COLO829 (cell line): ENCODE measurements around the gene ADSS2.
"Not testable (repeated sequence)": the region's sequence is repeated elsewhere in the genome, so short reads cannot be mapped to it uniquely, and the experiment has no call there.

Experiments
- DNase-seq: peaks from one replicate; pipeline ENCODE4 v3.0.0; 2012; ENCODE audit warnings: low spot score

ADSS2 gene

GRCh38 chr1:244451539-244451950, at the start of gene ADSS2:
Gene ADSS2, minus strand, starts transcription at chr1:244451909. Its CDS starts 92 bp downstream, at chr1:244451817.
- no peak for DNase-seq

GRCh38 chr1:244500515-244500914, 48.8 kb upstream of the ADSS2 start:
- DNase-seq: not testable (repeated sequence)

DNA sequence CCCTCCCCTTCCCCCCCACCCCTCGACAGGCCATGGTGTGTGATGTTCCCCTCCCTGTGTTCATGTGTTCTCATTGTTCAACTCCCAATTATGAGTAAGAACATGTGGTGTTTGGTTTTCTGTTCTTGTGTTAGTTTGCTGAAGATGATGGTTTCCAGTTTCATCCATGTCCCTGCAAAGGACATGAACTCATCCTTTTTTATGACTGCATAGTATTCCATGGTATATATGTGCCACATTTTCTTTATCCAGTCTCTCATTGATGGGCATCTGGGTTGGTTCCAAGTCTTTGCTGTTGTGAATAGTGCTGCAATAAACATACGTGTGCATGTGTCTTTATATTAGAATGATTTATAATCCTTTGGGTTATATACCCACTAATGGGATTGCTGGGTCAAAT, 47.8 kb upstream of the ADSS2 start:
- DNase-seq: not testable (repeated sequence)

DNA sequence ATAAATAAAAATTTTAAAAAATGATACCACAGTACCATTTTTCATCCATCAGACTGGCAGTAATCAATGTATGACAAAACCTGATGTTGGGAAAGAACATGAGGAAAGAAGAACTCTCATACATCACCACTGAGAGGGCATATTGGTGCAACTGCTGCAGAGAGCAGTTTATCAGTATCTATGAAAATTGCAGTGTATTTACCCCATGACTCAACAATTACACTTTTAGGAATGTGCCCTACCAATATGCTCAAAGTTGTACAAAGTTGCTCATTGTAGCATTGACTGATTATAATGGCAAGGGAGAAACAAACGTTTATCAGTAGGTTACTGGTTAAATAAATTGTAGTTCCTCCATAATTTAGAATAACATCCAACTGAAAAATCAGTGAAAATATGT, 46.1 kb upstream of the ADSS2 start:
- DNase-seq: no peak

DNA sequence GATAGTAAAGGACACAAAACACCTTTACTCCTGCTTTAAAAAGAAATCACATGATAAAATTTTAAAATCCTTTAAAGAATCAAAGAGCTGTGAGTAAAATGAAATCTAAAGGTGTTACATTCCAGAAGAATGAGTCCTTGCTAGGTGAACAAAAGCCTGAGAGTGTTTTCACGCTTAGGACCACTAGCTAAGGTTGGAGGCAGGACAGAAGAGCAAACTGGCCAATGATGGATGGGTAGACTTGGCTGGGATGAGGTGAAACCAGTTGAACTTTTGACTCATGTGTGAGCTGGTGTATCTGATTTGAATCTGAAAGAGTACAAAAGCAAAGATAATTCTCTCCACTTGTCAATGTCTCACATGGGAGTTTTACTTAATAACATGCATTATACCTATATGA, 44.5 kb upstream of the ADSS2 start:
- DNase-seq: no peak

DNA sequence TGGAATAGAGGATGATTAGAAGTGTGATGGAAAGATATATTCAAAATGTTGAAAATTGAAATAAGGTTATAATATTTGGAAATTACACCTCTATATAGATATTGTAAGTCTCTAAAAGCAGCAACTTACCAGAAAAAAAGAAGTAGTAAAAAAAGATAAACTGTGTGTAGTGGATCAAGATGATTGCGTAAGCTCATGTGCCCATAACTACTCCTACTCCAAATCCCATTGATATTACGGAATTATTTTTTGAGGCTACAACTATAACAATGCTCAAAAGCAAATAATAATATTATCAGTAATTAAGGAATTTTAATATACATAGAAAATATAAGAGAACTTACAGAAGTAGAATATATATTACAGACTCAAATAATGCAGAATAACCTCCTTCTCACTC, 42.9 kb upstream of the ADSS2 start:
- no peak for DNase-seq

DNA sequence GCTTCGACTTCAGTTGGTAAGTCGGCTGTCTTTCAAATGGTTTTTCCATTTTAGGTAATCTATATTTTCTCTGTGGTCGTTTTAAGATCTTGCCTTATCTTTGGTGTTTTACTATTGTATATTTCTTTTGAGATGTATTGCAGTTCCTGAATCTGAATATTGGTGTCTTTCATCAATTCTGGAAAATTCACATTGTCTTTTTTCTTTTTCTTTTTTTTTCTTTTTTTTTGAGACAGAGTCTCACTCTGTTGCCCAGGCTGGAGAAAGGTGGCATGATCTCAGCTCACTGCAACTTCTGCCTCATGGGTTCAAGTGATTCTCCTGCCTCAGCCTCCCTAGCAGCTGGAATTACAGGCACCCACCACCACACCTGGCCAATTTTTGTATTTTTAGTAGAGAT, 33.3 kb upstream of the ADSS2 start:
- DNase-seq: not testable (repeated sequence)

- no peak for DNase-seq
Measured at GRCh38 chr1:244473059-244473605, 21.4 kb upstream of the ADSS2 start.

GRCh38 chr1:244466724-244467123, 15.0 kb upstream of the ADSS2 start:
- no peak for DNase-seq

DNA sequence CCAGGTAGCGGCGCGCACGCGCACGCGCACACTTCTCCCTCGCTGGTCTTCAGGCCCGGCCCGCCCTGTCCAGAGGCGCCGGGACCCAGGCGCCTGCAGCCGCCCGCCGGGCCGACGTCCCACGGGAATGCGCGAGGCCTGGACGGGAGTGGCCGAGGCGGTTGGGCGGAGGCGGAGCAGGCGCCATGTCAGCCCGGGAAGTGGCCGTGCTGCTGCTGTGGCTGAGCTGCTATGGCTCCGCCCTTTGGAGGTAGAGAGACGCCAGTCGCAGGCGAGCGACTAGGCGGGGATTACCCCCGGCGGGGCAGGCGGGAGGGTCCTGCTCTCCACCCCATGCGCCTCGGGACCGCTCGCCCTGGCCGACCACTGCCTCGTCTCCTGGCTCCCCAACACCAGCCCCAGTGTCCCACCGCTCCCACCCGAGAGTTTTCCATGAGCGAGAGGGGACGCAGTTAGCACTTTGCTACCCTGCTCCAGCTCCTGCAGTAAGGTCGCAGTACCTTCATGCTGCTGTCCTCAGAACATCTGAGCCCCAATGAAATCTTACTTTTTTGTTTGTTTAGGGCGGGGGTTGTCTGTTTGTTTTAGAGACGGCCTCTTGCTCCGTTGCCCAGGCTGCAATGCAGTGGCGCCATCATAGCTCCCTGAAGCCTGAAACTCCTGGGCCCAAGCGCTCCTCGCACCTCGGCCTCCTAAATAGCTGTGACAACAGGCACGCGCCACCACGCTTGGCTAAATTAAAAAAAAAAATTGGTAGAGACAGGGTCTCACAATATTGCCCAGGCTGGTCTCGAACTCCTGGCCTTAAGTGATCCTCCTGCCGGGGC, 9.7 kb upstream of the ADSS2 start, which contains the start of gene CATSPERE:
CATSPERE (plus strand) TSS at position 29 of the 827 bp plus-strand sequence; CDS start at position 186, 157 bp downstream.
- DNase-seq: peak; percentile 40

DNA sequence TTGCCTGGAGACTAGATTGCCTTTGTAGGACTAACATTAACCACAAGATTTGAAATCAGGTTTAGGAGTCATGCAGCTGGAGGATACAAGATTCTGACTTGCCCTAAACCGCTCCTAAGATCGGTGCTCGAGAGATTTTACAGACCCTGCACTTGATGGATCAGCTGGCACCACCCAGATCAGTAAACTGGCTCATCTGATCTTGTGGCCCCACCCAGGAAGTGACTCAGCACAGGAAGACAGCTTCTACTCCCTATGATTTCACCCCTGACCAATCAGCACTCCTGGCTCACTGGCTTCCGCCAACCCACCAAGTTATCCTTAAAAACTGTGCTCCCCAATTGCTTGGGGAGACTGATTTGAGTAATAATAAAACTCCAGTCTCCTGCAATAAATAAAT, 8.5 kb upstream of the ADSS2 start:
- no peak for DNase-seq

DNA sequence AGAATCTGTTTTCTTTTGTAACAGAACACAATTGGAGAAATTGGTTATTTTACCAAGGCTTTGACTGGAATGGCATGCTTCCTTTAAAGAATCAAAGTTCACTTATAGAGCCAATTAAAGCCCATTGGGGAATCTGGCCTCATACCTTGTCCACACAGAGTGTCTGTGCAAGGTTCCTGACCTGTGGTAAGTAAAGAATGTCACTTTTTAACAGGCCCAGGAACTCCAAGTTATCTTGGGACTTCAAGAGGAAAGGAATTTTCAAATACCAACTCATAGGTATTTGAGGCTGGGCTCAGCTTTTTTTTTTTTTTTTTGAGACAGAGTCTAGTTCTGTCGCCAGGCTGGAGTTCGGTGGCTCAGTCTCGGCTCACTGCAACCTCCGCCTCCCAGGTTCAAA, 7.1 kb upstream of the ADSS2 start:
- DNase-seq: no peak

DNA sequence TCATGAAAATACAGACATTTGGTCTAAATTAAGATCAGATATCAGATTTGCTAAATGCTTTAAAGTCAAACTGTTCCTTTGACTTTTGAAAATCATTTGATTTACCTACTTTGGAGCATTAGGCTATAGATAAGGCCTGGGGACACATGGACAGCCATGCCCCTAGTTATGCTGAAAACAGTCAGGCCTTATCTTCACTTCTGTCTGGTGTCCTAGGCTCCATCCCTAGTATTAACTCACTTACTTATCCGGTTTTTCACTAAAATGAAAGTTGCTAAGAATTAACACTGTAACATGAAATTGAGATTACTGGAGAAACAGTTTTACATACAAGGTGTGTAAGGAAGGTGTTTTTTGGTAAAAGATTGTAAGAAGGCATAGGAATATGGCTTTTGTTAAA, 4.9 kb upstream of the ADSS2 start:
- no peak for DNase-seq

DNA sequence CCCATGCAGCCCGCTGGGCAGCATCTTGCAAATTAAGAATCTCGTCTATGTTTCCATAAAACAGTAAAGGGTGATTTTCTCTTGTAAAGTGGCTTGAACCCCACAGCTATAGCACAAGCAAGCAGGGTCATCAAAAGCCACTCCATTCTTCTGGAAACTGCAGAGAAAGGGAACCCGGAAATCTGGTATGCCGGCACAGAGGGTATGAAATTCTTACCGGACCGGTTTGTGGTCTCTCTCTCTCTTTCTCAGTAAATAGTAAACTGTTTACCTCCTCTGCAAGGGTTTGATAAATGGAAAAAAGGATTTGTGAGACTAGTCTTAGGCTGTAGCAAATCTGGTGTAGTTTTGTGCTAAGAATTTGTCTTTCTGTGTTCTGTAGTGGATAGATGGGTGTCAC, 2.7 kb upstream of the ADSS2 start:
- no peak for DNase-seq

GRCh38 chr1:244451951-244452795, 464 bp upstream of the ADSS2 start:
- DNase-seq: peak; percentile 98

DNA sequence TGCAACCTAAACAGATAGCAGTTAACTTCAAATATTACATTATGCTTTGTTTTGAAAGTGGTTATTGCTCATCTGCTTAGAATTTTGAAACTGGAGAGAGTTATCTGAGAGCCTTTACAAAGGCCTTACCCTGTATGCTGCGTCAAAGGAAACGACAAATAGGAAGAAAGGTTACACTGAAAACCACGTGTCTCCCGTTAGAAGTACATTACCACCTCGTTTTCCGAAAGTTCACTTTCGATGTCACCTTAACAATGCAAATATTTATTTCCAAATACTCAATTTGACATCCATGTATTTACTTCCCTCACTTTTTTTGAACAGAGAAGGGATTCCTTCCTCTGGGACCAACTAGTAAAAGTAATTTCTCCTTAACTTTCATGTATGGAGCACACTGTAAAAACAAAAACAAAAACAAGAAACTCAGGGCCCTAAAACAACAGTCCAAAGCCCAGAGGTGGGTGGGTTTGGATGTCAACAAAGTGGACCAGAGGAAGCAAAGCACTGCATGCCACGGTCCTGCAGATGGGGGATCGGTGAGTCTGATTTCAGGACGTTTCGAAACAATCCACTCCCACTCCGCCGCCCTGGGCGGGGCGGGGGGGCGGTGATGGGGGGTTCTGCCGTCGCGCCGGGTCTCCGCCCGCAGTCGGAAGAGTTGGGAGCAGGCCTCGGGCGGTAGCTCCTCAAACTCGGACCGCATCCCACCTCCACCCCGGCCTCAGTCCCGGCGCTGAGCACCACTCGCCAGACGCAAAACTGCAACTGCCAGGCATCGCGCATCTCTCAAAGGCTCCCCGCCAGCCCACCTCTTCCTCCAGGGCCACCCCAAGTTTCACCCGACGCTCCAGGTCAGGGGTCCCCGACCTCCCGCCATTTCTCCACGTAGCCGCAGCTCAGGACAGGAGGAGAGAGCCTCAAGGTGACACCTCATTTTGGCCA, 841 bp downstream of the ADSS2 start:
- DNase-seq: peak; percentile 30

DNA sequence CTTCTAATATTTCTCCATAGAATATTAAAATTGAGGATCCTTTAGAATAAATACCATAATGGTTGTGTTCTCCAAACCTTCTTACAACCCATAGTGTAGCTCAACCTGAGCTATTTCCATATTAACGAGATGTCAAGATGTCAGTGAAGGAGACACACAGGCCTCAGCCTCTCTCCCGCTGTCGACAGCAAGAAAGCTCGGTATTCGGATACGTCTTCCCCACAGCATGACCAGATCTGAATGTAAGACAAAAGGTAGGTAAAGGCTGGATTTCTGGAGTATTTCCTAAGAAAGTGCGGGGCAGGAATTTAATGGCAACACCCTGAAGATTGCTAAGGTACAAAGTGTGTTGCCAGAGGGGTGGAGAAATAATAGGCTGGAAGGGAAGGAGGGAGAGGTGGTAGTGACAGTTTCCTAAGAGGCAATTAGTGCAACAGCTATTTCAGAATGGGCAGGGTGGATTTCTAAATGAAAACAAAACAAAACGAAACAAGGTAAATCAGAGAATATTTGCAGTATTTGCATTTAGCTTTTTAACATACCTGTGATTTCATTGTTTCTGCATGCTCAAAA, 1.7 kb downstream of the ADSS2 start:
- DNase-seq: no peak

GRCh38 chr1:244448279-244449036, 3.3 kb downstream of the ADSS2 start:
- no peak for DNase-seq

- no peak for DNase-seq
Measured at GRCh38 chr1:244447552-244447951, 4.2 kb downstream of the ADSS2 start.

- DNase-seq: no peak
Measured at GRCh38 chr1:244447024-244447423, 4.7 kb downstream of the ADSS2 start.
